ENCODE data around the gene BSN.

The BSN gene

DNA sequence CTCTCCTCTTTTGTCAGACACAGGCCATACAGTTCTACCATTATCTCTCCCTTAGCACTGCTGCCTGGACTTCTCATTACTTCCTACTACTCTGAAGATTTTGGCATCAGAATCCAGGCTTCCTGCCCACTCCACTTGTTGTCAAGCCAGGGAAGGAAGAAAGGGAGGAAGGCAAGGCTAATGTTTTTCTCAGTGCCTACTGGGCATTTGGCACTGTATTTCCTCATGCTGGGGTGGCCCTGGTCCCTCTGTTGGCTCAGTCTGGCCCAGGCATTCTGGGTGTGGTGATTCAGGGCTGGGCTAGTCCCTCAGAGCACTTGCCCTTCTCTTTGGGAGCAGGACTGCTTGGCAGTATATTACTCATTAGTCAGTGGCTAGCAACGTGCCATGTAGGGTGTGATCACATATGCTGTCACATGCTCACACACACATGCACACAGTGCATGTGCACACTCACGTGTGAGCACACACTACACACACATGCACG, 52.9 kb downstream of the BSN start:
- Mint-ChIP-seq H3K4me1 (ENCODE audit: low read depth) (peaks cover 18% of the 10 kb centered on the region), H3K36me3 (ENCODE audit: low read depth) (peaks cover 2% of the 10 kb centered on the region), H3K9me3 (no peaks in the 10 kb centered on the region), H3K4me3 (no peak overlapping the region), H3K27me3 (ENCODE audit: low read depth) (no peaks in the 10 kb centered on the region), H3K27ac (no peak overlapping the region)

DNA sequence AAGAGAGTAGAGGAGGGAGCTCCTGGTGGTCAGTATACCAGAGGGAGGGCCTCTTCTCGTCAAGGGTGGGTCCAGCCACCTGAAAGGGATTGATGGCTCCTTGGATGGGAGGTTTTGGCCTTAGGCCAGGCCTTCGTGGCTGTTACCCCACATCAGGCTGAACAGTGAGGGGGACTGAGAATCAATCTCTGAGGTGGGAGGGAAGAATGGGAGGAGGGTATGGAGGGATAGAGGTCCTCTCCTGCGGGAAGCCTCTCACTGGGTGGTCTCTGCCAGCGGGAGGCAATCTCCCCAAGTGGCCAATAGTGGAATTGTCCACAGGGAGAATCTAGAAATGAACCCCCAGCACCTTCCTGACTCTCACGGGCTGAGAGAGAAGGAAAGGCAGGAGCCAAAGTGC, 53.5 kb downstream of the BSN start:
- H3K27ac Mint-ChIP-seq: no peak overlapping the region
- H3K36me3 Mint-ChIP-seq (ENCODE audit: low read depth): peaks cover under 1% of the 10 kb centered on the region

DNA sequence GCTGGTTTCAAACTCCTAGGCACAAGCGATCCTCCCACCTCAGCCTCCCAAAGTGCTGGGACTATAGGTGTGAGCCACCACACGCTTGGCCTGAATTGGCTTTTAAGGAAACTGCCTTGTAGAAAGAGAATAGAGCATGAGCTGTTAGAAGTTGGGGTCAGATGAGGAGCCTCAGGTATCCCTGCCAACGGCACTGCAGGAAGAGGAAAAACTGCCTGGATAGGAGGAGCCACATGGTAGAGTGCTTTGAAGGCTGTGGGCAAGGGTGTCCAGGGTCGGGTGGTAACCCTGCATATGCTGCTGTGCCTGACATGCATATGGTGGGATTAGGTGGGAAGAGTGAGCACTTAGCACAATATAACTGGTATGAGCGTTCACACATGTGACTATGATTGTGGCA, 55.0 kb downstream of the BSN start:
- H3K4me1 Mint-ChIP-seq (ENCODE audit: low read depth): peaks cover under 1% of the 10 kb centered on the region
- no peak overlapping the region for H3K27ac Mint-ChIP-seq
- no peaks in the 10 kb centered on the region for H3K9me3 Mint-ChIP-seq
- H3K27me3 Mint-ChIP-seq (ENCODE audit: low read depth): no peaks in the 10 kb centered on the region
- no peaks in the 10 kb centered on the region for H3K36me3 Mint-ChIP-seq (ENCODE audit: low read depth)
- H3K4me3 Mint-ChIP-seq: no peak overlapping the region

More for the DNA sequence above, 53.5 kb downstream of the BSN start:
- Mint-ChIP-seq H3K4me3 (no peak overlapping the region), H3K9me3 (no peaks in the 10 kb centered on the region), H3K27me3 (ENCODE audit: low read depth) (no peaks in the 10 kb centered on the region), H3K4me1 (ENCODE audit: low read depth) (peaks cover 15% of the 10 kb centered on the region)

DNA sequence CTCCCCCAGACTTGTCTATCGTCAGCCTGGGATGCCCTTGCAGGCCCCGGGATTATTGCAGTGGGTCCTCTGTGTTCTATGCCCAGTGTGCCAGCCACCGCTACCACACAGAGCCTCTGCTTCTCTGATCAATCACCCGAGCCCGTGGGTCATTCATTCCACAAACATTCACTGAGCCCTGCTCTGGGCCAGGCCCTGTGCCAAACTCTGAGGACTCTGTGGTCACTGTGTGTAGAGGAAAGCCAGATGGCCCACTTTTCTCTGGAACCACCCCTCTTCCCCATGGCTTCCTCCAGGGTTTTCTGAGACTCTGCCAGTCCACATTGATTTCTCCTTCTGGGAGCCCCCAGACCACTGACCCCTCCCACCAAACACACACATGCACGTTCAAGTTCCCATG, 55.5 kb downstream of the BSN start:
- Mint-ChIP-seq H3K27me3 (ENCODE audit: low read depth) (no peaks in the 10 kb centered on the region), H3K27ac (no peak overlapping the region), H3K36me3 (ENCODE audit: low read depth) (no peaks in the 10 kb centered on the region), H3K9me3 (no peaks in the 10 kb centered on the region), H3K4me3 (no peak overlapping the region), H3K4me1 (ENCODE audit: low read depth) (no peaks in the 10 kb centered on the region)

DNA sequence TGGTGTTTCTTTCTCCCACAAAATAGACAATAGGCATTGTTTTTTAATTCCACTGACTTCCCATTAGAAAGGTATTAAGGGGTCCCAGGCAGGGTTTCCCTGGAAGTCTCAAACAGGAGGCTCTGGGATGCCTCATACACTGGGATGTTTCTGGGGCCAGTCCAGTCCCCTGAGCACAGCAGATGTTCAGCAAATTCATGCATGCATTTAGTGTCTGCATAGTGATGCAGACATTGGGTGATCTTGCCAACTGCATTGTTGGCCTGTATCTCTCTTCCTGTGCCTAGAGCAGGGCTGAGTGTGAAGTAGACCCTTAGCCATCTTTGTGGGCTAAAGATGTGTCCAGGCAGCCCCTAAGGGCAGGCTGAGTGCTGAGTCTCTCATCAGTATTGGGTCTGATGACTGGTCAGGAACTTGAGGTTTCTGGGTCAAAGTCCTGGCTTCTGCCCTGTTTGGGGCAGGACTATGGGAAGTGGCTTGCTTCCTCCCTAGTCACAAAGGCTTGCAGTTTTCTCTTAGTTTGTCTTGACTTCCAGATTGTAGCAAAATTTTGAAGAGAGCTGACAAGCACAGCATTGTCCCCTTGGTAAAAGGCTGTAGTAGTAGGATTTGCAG, 56.5 kb downstream of the BSN start:
- no peaks in the 10 kb centered on the region for H3K4me1 Mint-ChIP-seq (ENCODE audit: low read depth)
- no peak overlapping the region for H3K4me3 Mint-ChIP-seq
- no peaks in the 10 kb centered on the region for H3K36me3 Mint-ChIP-seq (ENCODE audit: low read depth)
- no peaks in the 10 kb centered on the region for H3K27me3 Mint-ChIP-seq (ENCODE audit: low read depth)
- no peak overlapping the region for H3K27ac Mint-ChIP-seq
- H3K9me3 Mint-ChIP-seq: no peaks in the 10 kb centered on the region

DNA sequence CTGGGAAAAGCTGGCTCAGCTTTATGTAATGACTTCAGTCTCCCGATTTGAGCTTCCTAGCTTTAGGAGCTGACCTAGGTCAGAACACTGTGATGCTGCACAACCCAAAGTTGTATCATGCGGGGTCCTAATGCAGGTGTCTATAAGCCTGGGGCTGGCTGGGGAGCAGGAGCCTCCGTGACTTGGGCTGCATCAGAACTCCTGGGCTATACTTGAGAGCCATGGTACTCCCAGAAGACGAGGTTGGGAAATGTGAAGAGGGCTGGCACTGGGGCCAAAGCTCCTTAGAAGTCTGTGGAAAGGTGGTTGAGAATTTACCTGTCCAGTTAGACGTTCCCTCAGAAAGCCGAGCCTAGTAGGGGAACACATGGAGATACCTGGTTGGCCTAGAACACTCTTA, 57.0 kb downstream of the BSN start:
- Mint-ChIP-seq H3K36me3 (ENCODE audit: low read depth) (no peaks in the 10 kb centered on the region), H3K4me1 (ENCODE audit: low read depth) (no peaks in the 10 kb centered on the region), H3K27ac (no peak overlapping the region), H3K4me3 (no peak overlapping the region), H3K27me3 (ENCODE audit: low read depth) (no peaks in the 10 kb centered on the region), H3K9me3 (no peaks in the 10 kb centered on the region)

DNA sequence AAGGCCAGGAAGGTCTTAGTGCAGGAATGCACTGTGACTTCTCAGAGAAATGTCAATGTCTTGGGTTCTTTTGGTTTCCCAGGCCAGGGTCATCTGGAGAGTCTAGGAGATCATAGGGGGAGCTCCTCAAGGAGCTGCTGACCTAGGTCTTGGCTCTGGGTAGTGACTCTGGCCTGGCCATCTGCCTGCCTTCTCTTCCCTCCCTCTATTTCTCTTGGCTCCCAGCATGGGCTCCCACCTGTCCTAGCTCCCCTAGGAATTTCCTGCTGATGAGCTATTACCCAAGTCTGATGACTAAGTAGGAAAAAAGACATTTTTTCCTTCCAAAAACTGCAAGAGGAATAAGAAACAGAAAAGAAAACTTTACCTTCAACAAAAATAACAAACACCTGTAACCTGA, 57.4 kb downstream of the BSN start:
- H3K9me3 Mint-ChIP-seq: no peaks in the 10 kb centered on the region
- H3K27ac Mint-ChIP-seq: no peak overlapping the region
- H3K36me3 Mint-ChIP-seq (ENCODE audit: low read depth): no peaks in the 10 kb centered on the region
- no peaks in the 10 kb centered on the region for H3K27me3 Mint-ChIP-seq (ENCODE audit: low read depth)
- H3K4me1 Mint-ChIP-seq (ENCODE audit: low read depth): no peaks in the 10 kb centered on the region
- H3K4me3 Mint-ChIP-seq: no peak overlapping the region

DNA sequence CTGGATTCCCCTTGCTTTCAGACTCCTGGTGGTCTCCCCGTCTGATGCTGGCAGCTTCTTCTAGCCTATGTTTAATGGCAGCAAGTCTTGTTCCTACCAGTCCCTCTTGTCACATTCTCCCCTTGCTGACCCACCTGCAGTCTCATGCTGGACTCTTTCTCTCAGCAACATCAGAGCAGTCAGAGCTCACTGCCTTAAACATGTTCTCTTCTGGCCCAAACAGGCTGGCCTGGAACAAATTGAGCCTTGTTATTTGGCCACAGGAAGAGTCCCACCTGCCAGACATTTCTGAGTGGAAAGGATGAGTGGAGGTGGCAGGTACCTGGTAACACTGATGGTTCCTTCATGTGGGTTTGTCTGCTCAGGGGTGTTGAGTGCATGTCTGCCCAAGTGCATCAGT, 60.7 kb downstream of the BSN start:
- Mint-ChIP-seq H3K4me3 (no peak overlapping the region), H3K27ac (no peak overlapping the region), H3K9me3 (no peaks in the 10 kb centered on the region), H3K36me3 (ENCODE audit: low read depth) (no peaks in the 10 kb centered on the region), H3K27me3 (ENCODE audit: low read depth) (peaks cover 7% of the 10 kb centered on the region), H3K4me1 (ENCODE audit: low read depth) (no peaks in the 10 kb centered on the region)

DNA sequence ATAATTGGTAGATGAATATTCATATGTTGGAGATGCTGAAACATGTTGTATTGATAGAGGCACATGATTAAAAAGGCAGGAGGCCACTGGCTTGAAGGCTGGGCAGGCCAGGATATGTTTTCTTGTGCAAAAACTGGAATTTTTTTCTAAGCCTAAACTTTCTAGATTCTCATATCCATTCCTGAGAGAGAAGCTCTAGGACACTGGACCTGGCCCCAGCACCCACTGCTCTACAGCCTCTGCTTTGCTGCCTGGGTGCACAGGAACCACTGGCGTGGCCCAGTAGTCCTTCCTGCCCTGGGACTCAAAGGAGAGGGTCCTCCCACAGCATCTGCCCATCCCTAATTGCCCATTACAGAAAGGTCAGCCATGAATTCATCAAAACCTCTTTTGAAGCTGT, 61.8 kb downstream of the BSN start:
- Mint-ChIP-seq H3K4me3 (no peak overlapping the region), H3K36me3 (ENCODE audit: low read depth) (no peaks in the 10 kb centered on the region), H3K9me3 (no peaks in the 10 kb centered on the region), H3K27me3 (ENCODE audit: low read depth) (peaks cover 10% of the 10 kb centered on the region), H3K27ac (no peak overlapping the region), H3K4me1 (ENCODE audit: low read depth) (no peaks in the 10 kb centered on the region)

DNA sequence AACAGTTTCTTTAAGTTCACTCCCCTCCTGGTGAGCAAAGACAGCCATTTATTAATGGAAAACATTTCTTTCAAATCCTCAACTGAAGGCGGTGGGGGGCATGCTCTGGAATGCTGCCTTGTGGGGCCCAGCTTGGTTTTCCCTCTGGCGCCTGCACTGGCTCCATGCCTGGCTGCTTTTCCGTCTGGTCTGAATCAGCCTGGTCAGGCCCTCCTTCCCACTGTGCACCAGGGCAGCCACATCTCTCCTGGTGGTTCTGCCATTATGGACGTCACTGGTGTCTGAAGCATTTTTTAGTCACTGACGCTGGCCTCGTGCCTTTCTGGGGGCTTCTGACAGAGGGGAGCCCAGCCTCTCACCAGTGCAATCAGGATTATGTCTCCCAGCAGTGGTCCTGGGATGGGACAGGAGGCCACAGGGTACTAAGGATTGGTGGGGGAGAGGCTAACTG, 62.2 kb downstream of the BSN start:
- no peak overlapping the region for H3K27ac Mint-ChIP-seq
- no peaks in the 10 kb centered on the region for H3K36me3 Mint-ChIP-seq (ENCODE audit: low read depth)
- no peaks in the 10 kb centered on the region for H3K4me1 Mint-ChIP-seq (ENCODE audit: low read depth)
- no peaks in the 10 kb centered on the region for H3K9me3 Mint-ChIP-seq
- H3K4me3 Mint-ChIP-seq: no peak overlapping the region
- peaks cover 14% of the 10 kb centered on the region for H3K27me3 Mint-ChIP-seq (ENCODE audit: low read depth)

DNA sequence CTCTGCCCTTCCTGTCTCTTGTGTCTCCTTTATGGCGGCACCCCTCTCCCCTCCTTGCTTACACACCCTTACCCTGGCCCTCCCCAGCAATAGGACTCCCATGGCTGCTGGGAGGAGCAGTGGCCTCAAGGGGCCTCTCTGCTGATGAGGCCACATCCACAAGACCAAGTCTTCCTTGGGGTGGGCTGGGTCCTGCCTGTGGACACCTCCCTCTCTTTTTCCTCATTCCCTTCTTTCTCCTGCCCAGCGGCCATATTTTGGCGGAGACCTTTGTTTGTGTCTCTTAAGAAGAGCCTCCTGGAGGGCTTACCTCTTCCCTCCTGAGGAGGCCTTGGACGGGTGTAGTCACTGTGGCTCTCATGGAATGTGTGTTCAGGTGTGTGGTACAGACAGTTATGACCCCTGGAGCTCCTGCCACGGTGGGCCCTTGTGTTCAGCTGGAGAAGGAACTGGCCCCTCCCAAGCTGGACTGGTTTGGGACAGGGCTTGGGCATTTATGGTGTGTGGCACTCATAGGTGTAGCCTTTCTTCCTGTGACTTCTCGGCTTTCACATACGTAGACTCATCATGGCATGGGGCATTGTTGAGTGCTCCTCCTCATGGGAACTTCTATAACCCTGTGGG, 63.2 kb downstream of the BSN start:
- Mint-ChIP-seq H3K27me3 (ENCODE audit: low read depth) (peaks cover 20% of the 10 kb centered on the region), H3K36me3 (ENCODE audit: low read depth) (no peaks in the 10 kb centered on the region), H3K27ac (no peak overlapping the region), H3K4me3 (no peak overlapping the region), H3K4me1 (ENCODE audit: low read depth) (no peaks in the 10 kb centered on the region), H3K9me3 (no peaks in the 10 kb centered on the region)

DNA sequence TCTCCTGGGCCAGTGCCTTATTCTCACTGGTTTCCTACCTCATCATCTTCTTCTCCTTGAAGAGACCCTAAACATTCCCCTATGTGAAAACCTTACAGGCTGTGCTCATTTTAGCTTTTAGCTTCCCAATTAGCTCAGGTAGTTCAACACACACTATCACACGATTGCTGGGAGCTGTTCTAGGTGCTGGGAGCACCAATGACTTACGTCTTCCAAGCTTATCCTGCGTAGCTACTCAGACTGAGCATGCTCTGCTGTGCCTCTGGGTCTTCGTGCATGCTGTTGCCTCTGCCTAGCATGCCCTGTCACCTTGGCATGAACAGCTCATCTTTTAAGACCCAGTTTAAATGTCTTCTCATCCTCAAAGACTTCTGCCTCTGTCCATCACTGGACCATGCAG, 64.1 kb downstream of the BSN start:
- no peak overlapping the region for H3K27ac Mint-ChIP-seq
- no peaks in the 10 kb centered on the region for H3K36me3 Mint-ChIP-seq (ENCODE audit: low read depth)
- no peaks in the 10 kb centered on the region for H3K4me1 Mint-ChIP-seq (ENCODE audit: low read depth)
- no peaks in the 10 kb centered on the region for H3K9me3 Mint-ChIP-seq
- peaks cover 20% of the 10 kb centered on the region for H3K27me3 Mint-ChIP-seq (ENCODE audit: low read depth)
- no peak overlapping the region for H3K4me3 Mint-ChIP-seq

DNA sequence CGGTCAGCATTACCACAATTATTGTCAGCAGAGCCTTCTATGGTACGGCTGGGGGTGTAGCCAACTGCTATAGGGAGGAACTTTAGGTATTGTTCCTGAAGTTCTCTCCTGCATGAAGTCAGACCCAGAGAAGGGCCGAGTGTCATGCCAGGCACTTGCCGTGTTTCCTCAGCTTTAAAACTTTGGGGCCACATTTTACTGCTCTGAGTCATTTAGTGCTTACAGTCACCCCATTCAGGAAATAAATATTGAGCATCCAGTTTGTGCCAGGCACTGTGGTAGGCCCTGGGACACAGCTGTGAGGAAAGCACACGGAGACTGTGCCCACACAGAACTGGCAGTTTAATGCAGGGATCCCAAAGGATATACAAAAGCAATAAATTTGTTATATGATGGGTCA, 65.4 kb downstream of the BSN start:
- no peaks in the 10 kb centered on the region for H3K9me3 Mint-ChIP-seq
- H3K36me3 Mint-ChIP-seq (ENCODE audit: low read depth): no peaks in the 10 kb centered on the region

DNA sequence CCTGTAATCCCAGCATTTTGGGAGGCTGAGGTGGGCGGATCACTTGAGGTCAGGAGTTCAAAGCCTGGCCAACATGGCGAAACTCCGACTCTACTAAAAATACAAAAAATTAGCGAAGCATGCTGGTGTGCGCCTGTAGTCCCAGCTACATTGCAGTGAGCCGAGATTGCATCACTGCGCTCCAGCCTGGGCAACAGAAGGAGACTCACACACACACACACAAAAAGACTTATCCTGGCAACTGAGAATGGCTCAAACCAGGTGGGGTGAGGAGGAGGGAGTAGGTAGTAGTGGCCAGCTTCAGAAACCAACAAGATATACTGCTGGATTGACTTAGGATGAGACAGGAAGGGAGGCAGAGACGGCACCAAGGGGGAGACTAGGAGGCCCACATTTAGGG, 66.5 kb downstream of the BSN start:
- Mint-ChIP-seq H3K4me1 (ENCODE audit: low read depth) (no peaks in the 10 kb centered on the region), H3K9me3 (no peaks in the 10 kb centered on the region), H3K27me3 (ENCODE audit: low read depth) (peaks cover 20% of the 10 kb centered on the region), H3K27ac (no peak overlapping the region), H3K36me3 (ENCODE audit: low read depth) (no peaks in the 10 kb centered on the region), H3K4me3 (no peak overlapping the region)

More for the DNA sequence above, 65.4 kb downstream of the BSN start:
- Mint-ChIP-seq H3K4me3 (no peak overlapping the region), H3K27ac (no peak overlapping the region), H3K4me1 (ENCODE audit: low read depth) (no peaks in the 10 kb centered on the region), H3K27me3 (ENCODE audit: low read depth) (peaks cover 20% of the 10 kb centered on the region)

DNA sequence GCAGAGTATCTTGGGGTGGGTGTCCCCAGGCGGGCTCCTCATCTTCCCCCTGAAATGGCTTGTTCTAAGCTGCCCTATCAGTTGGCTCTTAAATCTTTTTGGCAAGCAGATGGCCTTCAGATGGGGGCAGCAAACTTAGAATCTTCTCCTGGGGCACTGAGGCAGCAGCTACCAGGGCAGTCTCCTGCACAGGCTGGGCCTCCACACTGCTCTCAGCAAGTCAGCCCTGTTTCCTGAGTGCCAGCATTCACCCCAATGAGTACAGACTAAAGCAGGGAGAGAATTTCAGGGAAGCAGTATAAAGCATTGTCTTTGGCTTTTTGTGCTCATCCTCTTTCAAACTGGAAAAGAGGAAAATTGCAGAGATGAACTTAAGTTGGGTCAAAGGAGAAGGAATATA, 68.8 kb downstream of the BSN start:
- Mint-ChIP-seq H3K36me3 (ENCODE audit: low read depth) (no peaks in the 10 kb centered on the region), H3K9me3 (no peaks in the 10 kb centered on the region), H3K4me1 (ENCODE audit: low read depth) (peaks cover 7% of the 10 kb centered on the region), H3K4me3 (no peak overlapping the region), H3K27ac (no peak overlapping the region), H3K27me3 (ENCODE audit: low read depth) (peaks cover 19% of the 10 kb centered on the region)
